Skeletal muscle satellite cell (primary cell): Measurements from ENCODE around the gene COMMD7.

Source experiments
- H3K27me3 ChIP-seq: 2 replicates; pipeline ENCODE4 v1.7.0; 2013; ENCODE audit warnings: low read length; ENCODE audit not compliant: control insufficient read depth, insufficient read depth
- H3K36me3 ChIP-seq: 2 replicates; pipeline ENCODE4 v1.7.0; 2013; ENCODE audit warnings: mild to moderate bottlenecking, control low read depth, low read length; ENCODE audit not compliant: insufficient read depth
- H3K4me1 ChIP-seq: 2 replicates; pipeline ENCODE4 v1.7.0; 2013; ENCODE audit warnings: low read length; ENCODE audit not compliant: control insufficient read depth, insufficient read depth
- H3K4me2 ChIP-seq: 2 replicates; pipeline ENCODE4 v1.7.0; 2013; ENCODE audit warnings: mild to moderate bottlenecking, low read length
- H3K4me3 ChIP-seq: 2 replicates; pipeline ENCODE4 v1.7.0; 2013; ENCODE audit warnings: low read length
- H3K9ac ChIP-seq: 2 replicates; pipeline ENCODE4 v1.7.0; 2013; ENCODE audit warnings: mild to moderate bottlenecking, low read depth, low read length, moderate library complexity
- H3K9me3 ChIP-seq: replicated peaks from 2 replicates; pipeline ENCODE4 v1.7.0; 2013; ENCODE audit warnings: mild to moderate bottlenecking, control low read depth, low read length

The COMMD7 gene

DNA sequence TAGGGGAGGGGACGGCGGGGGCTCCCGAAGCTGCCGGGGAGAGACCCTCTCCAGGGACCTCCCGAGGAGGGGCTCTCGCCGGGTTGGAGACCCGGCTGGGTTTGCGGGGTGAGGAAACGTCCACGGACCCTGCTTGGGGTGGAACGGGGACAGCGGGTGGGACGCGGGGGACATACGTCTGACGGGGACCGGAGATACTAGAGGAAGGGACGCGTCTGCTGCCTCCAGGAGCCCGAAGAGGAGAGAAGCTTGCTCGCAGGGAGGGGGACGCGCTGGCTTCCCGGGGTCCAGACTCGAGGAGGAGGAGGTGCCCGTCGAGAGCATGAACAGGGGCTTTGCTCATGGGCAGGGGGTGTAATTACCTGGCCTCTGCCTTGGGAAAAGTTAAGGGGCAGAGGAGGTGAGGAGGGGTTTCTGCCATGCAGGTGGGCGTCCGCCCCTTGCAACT lies 19.5 kb upstream of the COMMD7 start:
- H3K4me1 ChIP-seq, result peaks cover 10% of the 10 kb centered on the region
- no peaks in the 10 kb centered on the region for H3K27me3 ChIP-seq
- H3K4me2 ChIP-seq, result peak overlapping the region; percentile 95
- H3K4me3 ChIP-seq, result peak overlapping the region; percentile 88
- peak overlapping the region; percentile 86 for H3K9ac ChIP-seq
- no peaks in the 10 kb centered on the region for H3K36me3 ChIP-seq
- H3K9me3 ChIP-seq, result no peaks in the 10 kb centered on the region

DNA sequence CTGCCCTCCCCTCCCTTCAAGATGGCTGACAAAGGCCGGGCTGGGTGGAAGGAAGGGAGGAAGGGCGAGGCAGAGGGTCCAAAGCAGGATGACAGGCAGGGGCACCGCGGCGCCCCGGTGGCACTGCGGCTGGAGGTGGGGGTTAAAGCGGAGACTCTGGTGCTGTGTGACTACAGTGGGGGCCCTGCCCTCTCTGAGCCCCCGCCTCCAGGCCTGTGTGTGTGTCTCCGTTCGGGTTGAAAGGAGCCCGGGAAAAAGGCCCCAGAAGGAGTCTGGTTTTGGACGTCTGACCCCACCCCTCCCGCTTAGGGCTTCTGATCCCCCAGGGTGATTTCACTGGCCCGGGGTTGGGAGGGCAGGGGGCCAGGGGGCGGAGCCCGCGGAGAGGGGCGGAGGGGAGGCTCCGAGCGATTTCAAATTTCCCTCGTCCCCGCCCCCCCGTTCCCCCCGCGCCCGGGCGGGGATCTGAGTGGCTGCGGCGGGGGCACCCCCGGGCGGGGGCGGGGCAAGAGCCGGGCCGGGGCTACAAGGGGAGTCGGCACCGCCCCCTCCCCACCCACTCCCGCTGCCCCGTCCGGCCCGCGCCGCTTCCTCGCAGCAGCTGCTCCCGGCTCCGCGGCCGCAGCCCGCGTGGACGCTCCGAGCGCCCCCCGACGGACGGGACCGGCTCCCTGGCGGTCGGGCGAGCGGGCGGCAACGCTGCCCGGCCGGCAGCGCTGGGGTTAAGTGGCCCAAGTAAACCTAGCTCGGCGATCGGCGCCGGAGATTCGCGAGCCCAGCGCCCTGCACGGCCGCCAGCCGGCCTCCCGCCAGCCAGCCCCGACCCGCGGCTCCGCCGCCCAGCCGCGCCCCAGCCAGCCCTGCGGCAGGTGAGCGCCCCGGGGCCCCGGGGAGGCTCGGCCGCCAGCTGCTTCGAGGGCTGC lies 18.8 kb upstream of the COMMD7 start, which contains the start of gene DNMT3B:
Gene DNMT3B (plus strand): TSS at position 555 of the 923 bp plus-strand sequence. CDS start 17,939 bp downstream, outside the sequence.
- Histone ChIP-seq H3K27me3 (no peaks in the 10 kb centered on the region), H3K9me3 (no peaks in the 10 kb centered on the region), H3K4me2 (peak within 1 kb of the TSS; percentile 95), H3K4me3 (peak within 1 kb of the TSS; percentile 88), H3K36me3 (no peaks in the 10 kb centered on the region), H3K9ac (peak within 1 kb of the TSS; percentile 86), H3K4me1 (peaks cover 10% of the 10 kb centered on the region)

GRCh38 chr20:32761417-32761830 lies 18.2 kb upstream of the COMMD7 start:
- Histone ChIP-seq H3K4me3 (peak overlapping the region; percentile 88), H3K9ac (peak overlapping the region; percentile 74), H3K4me1 (peaks cover 10% of the 10 kb centered on the region), H3K36me3 (no peaks in the 10 kb centered on the region), H3K4me2 (peak overlapping the region; percentile 95), H3K9me3 (no peaks in the 10 kb centered on the region), H3K27me3 (no peaks in the 10 kb centered on the region)

DNA sequence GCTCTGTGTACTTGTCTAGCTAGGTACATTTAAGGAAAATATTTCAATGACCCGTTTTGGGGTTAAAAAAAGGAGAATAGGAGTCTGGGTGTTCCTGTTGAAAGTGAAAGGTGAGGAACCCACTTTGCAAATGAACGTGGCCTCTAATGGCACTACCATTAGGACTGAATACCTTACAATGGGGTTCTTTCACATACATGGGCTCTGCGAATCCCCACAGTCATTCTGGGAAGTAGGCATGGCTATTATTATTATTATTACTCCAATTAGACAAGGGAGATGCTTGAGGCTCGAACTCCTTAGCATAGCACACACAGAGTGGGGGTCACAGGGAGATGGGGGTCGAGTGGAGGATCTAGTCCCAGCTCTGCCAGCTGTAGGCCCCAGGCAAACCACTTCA lies 12.9 kb upstream of the COMMD7 start:
- no peak overlapping the region for H3K9ac ChIP-seq
- H3K27me3 ChIP-seq, result no peaks in the 10 kb centered on the region
- H3K4me3 ChIP-seq, result no peak overlapping the region
- H3K9me3 ChIP-seq, result no peaks in the 10 kb centered on the region
- no peaks in the 10 kb centered on the region for H3K36me3 ChIP-seq
- no peak overlapping the region for H3K4me2 ChIP-seq
- H3K4me1 ChIP-seq, result peaks cover 21% of the 10 kb centered on the region

DNA sequence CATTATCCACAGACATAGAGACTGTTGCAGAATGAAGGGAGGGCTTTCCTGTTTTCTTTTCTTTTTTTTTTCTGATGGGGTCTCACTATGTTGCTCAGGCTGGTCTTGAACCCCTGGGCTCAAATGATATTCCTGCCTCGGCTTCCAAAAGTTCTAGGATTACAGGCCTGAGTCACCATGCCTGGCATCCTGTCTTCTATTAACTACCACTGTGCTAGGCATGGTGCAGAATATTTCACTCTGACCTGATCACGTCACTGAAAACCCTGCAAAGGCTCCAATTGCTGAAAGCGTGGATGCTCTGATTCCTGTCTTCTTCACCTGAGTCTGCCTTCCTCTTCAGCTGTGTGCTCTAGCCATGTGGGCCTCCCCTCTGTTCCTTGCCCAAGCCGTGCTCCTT lies 10.5 kb upstream of the COMMD7 start:
- H3K9me3 ChIP-seq, result no peaks in the 10 kb centered on the region
- H3K9ac ChIP-seq, result no peak overlapping the region
- no peaks in the 10 kb centered on the region for H3K36me3 ChIP-seq
- peaks cover 21% of the 10 kb centered on the region for H3K4me1 ChIP-seq
- H3K4me2 ChIP-seq, result no peak overlapping the region
- H3K4me3 ChIP-seq, result no peak overlapping the region
- no peaks in the 10 kb centered on the region for H3K27me3 ChIP-seq

DNA sequence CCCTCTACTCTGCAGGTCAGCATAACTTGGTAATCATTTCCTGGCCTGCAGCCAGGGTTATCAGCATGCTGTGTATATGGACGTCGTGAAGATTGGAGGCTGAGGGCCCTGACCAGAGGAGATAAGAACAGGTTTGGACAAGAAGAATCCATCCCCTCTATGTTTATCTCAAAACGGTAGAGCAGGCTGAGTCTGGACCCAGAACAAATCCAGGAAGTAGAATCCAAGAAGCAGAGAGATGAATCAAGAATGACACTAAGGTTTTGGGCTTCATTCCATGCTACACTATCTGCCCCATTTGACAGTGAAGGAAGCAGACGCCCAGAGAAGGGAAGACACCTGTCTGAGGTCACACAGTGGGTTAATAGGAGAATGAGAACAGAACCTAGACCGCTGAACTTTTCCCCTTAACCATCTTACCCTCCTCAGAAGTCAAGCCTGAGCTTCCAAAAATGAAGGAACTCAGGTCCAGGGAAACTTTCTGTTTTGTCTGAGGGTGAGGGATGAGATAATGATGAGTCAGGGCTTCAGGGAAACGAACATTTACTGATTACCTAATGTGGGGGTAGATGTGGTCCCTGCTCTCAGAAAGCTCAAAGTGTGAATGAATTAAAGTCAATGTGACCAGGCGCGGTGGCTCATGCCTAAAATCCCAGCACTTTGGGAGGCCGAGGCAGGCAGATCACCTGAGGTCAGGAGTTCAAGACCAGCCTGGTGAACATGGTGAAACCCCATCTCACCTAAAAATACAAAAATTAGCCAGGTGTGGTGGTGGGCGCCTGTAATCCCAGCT lies 9.4 kb upstream of the COMMD7 start:
- peaks cover 21% of the 10 kb centered on the region for H3K4me1 ChIP-seq
- H3K9me3 ChIP-seq, result no peaks in the 10 kb centered on the region
- H3K27me3 ChIP-seq, result no peaks in the 10 kb centered on the region
- no peak overlapping the region for H3K9ac ChIP-seq
- H3K36me3 ChIP-seq, result no peaks in the 10 kb centered on the region
- peak overlapping the region; percentile 52 for H3K4me3 ChIP-seq
- H3K4me2 ChIP-seq, result peak overlapping the region; percentile 73

GRCh38 chr20:32751702-32752457 lies 8.6 kb upstream of the COMMD7 start:
- Histone ChIP-seq H3K9ac (no peak overlapping the region), H3K4me1 (peaks cover 21% of the 10 kb centered on the region), H3K4me3 (no peak overlapping the region), H3K4me2 (peak overlapping the region; percentile 73), H3K9me3 (no peaks in the 10 kb centered on the region), H3K36me3 (no peaks in the 10 kb centered on the region), H3K27me3 (no peaks in the 10 kb centered on the region)

GRCh38 chr20:32751293-32751692 lies 8.0 kb upstream of the COMMD7 start:
- peaks cover 21% of the 10 kb centered on the region for H3K4me1 ChIP-seq
- H3K9ac ChIP-seq, result no peak overlapping the region
- H3K4me3 ChIP-seq, result no peak overlapping the region
- H3K4me2 ChIP-seq, result no peak overlapping the region
- no peaks in the 10 kb centered on the region for H3K27me3 ChIP-seq
- no peaks in the 10 kb centered on the region for H3K36me3 ChIP-seq
- H3K9me3 ChIP-seq, result no peaks in the 10 kb centered on the region

GRCh38 chr20:32749914-32750637 lies 6.8 kb upstream of the COMMD7 start:
- H3K27me3 ChIP-seq, result no peaks in the 10 kb centered on the region
- peaks cover 26% of the 10 kb centered on the region for H3K4me1 ChIP-seq
- H3K9ac ChIP-seq, result no peak overlapping the region
- no peak overlapping the region for H3K4me2 ChIP-seq
- no peaks in the 10 kb centered on the region for H3K9me3 ChIP-seq
- H3K4me3 ChIP-seq, result no peak overlapping the region
- no peaks in the 10 kb centered on the region for H3K36me3 ChIP-seq

- peak overlapping the region; percentile 85 for H3K4me2 ChIP-seq
- H3K4me1 ChIP-seq, result peaks cover 28% of the 10 kb centered on the region
- H3K9me3 ChIP-seq, result no peaks in the 10 kb centered on the region
- peak overlapping the region; percentile 88 for H3K9ac ChIP-seq
- peak overlapping the region; percentile 88 for H3K4me3 ChIP-seq
- H3K27me3 ChIP-seq, result no peaks in the 10 kb centered on the region
- no peaks in the 10 kb centered on the region for H3K36me3 ChIP-seq
Measured at GRCh38 chr20:32742322-32743236, 688 bp downstream of the COMMD7 start.
